Dedifferentiated amniotic fluid mesenchymal stem cell (primary cell): Measurements from ENCODE around the gene NEU2.
"Not testable (repeated sequence)": the region's sequence is repeated elsewhere in the genome, so short reads cannot be mapped to it uniquely, and the experiment has no call there.

Experiments used
- DNase-seq: peaks from one replicate; pipeline ENCODE4 v3.0.0-alpha.2; 2016; ENCODE audit errors: extremely low spot score

The NEU2 gene

DNA sequence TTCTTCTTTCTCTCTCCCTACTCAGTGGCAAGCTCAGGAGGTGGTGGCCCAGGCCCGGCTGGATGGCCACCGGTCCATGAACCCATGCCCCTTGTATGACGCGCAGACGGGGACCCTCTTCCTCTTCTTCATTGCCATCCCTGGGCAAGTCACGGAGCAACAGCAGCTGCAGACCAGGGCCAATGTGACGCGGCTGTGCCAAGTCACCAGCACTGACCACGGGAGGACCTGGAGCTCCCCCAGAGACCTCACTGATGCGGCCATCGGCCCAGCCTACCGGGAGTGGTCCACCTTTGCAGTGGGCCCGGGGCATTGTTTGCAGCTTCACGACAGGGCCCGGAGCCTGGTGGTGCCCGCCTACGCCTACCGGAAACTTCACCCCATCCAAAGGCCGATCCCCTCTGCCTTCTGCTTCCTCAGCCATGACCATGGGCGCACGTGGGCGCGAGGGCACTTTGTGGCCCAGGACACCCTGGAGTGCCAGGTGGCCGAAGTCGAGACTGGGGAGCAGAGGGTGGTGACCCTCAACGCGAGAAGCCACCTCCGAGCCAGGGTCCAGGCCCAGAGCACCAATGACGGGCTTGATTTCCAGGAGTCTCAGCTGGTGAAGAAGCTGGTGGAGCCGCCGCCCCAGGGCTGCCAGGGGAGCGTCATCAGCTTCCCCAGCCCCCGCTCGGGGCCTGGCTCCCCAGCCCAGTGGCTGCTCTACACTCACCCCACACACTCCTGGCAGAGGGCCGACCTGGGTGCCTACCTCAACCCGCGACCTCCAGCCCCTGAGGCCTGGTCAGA, 1.8 kb downstream of the NEU2 start:
- DNase-seq = no peak

DNA sequence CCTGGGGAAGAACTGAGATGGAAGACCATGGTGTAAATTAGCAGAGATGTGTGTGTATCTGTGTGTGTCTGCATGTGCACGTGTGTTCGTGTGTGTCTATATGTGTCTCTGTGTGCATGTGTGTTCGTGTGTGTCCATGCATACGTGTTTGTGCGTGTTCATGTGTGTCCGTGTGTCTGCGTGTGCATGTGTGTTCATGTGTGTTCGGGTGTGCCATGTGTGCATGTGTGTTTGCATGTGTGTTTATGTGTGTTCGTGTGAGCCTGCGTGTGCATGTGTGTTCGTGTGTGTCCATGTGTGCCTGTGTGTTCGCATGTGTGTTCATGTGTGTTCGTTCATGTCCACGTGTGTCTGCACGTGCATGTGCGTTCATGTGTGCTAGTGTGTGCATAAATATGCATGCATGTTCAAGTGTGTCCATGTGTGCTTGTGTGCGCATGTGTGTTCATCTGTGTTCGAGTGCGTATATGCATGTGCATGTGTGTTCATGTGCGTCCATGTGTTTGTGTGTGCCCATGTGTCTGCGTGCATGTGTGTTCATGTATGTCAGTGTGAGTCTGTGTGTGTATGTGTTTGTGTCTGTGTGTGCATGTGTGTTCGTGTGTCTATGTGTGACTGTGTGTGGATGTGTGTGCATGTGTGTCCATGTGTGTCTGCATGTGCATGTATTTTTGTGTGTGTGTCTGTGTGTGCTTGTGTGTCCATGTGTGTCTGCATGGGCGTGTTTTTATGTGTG, 3.1 kb downstream of the NEU2 start:
- no peak for DNase-seq

DNA sequence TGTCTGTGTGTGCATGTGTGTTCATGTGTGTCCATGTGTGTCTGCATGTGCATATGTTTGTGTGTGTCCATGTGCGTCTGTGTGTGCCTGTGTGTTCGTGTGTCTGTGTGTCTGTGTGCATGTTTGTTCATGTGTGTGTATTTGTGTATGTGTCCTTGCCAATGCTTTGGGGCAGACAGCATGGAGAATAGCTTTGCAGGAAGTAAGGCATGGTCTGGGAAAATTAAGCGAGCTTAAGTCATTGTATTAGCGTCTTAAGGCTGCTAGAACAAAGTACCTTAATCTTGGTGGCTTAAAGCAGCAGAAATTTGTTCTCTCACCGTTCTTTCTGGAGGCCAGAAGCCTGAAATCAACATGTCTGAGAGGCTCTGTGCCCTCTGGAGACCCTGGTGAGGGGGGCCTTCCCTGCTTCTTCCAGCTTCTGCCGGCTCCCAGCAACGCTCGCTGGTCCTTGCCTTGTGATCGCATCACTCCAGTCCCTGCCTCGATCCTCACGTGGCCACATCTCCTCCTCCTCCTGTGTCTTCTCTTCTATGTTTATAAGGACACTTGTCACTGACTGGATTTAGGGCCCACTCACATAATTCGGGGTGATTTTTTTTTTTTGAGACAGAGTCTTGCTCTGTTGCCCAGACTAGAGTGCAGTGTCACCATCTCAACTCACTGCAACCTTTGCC, 3.8 kb downstream of the NEU2 start:
- no peak for DNase-seq

DNA sequence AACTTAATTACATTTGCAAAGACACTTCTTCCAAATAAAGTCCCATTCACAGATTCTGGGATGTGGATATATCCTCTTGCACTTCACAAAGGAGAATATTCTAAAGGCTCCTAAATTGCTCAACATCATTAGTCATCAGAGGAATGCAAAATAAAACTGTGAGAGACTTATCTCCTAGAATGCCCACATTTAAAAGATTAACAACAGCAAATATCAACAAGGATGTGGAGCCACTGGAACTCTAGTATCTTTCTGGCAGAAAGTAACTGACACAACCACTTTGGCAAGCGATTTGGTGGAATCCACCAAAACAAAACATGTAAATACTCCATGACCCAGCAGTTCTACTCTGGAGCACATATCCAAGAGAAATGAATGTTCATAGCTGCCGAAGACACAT, 4.6 kb downstream of the NEU2 start:
- no peak for DNase-seq

DNA sequence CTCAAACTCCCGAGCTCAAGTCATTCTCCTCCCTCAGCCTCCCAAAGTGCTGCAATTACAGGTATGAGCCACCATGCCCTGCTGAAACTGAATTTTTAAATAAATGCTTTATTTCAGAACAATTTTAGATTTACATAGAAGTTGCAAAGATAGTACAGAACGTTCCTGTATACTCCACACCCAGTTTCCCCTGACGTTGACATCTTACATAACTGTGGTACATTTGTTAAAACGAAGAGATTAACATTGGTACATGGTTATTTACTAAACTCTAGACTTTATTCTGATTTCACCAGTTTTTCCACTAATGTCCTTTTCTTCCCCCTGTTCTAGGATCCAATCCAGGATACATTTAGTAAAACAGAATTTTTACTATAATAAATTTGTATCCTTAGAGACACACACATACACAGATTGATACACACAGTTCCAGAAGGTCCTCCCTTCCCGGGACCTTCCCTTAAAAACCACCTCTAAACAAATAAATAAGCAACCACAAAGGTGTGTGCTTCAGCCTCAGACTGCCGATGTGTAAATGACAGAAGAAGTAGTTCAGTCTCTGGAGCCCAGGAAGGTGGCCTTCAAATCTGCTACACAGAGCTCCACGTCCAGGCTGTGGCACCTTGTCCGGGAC, 6.9 kb downstream of the NEU2 start:
- no peak for DNase-seq

DNA sequence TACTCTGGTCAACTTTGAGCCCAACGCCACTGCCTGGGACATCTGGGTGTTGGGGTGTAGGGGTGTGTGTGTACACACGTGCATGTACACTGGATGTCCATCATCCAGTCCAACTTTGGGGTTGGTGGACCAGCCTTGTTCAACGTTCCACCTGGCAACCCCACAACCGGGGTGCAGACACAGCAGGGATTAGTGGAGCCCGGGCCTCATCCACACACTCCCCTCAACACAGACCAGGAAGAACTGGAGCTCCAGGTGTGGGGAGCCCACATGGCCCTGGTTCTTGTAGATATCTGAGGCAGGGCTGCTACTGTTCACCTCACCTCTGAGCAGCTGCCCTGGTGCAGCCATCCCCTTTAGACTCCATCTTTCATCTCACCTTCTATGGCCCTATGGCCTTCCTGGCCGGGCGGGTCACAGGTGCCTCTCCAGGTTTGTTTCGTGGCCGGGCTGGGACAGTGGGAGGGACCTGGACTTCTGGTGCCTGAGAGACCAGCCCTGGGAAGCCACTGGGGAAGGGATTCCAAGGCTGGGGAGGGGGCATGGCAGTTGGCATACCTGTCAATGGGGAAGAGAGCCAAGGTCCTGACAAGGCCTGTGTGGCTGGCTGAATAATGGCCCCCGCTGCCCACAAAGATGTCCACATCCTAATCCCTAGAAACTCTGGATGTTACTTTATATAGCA, 7.5 kb downstream of the NEU2 start:
- DNase-seq = no peak

DNA sequence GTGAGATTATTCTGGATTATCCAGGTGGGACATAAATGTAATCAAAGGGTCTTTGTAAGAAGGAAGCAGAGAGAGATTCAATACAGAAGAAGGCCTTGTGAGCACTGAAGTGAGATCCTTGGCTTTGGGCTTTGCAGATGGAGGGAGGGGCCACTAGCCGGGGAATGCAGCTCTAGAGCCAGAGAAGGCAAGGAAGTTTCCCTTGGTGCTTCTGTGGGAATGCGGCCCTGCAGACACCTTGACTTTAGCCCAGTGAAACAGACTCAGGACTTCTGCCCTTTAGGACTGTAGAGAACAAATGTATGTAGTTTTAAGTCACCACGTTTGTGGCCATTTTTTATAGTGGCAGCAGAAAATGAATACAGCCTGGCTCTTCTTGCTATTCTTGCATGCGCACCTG, 8.1 kb downstream of the NEU2 start:
- no peak for DNase-seq

DNA sequence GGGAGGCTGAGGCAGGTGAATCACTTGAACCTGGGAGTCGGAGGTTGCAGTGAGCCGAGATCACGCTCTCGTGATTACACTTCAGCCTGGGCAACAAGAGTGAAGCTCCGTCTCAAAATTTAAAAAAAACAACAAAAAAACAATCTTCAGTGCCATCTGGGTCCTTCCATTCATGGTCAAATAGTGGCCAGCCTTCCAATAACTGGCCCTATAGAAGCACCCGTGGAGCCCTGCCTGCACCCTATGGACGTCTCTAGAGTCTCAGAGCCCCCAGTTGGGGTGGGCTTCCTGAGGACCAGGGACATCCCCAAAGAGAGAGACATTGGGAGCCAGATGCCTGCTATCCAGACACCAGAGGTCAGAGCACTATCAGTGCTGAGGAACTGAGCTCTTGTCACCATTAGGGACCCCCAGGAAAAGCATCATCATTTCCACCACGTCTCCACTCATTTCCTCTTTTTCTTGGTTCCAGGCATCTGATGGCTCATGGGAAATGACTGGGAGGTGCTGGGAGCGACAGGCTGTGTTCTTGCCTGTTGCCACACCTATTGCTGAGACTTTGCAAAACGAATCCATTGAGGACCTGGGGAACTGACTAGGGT, 9.4 kb downstream of the NEU2 start:
- DNase-seq = no peak

DNA sequence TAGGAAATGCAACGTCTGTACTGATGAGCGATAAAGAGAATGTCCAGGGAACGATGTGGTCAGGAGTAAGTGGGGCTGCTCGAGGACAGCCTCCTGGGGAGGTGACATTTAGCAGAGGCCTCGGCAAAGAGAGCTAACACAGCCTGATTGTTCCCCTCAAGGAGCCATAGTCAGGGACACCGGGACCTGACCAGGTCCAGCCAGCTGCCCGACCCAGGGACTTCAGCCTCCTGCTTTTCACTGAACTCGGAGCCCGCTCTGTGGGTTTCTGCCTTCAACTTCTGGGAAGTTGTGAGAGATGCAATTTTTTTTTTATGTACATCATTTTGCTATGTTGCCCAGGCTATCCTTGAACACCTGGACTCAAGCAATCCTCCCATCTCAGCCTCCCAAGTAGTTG, 10.1 kb downstream of the NEU2 start:
- DNase-seq = no peak

DNA sequence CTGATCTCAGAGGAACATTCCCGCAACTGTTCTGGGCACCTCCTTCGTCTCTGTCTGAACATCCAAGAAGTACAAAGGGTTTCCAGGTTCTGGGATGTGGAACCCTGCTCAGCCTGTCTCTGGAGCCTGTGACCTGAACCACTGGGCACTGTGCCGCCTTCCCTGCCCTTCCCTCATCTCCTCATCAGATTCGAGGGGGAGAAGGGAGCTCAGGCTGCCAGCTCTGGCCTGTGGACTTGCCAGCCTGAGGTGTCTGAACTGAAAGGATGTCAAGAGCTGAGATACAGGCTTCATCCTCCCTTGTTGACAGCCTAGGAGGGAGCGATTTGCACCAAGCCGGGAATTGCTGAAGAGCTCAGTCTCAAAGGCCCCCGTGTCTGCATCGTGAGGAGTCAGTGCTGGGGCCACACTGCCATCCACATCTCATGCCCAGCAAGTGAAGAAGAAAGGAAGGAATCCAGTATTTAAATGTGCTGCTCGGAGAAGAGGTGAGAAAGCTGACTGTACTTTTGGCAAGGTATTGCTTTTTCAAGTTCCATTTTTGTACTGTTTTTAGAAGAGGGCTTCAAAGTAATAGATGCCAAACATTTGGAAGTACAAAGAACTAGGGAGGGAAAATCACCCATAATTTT, 12.6 kb downstream of the NEU2 start:
- no peak for DNase-seq

DNA sequence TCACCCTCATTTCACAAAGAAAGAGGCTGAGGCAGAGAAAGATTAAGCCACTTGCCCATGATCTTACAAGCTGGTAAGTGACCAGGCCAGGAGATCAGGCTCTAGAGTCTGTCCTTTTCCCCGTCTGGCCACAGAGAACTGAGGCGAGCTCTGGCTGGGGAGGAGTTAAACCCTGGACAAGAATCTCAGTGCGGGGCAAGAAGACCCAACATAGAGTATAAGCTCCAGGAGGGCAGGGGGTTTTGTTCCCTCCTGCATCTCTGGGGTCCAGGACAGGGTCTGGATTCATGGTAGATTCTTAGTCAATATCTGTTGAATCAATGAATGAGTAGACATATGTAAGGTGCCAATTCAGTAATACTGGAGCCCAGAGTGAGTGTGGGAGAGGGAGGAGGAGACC, 14.7 kb downstream of the NEU2 start:
- no peak for DNase-seq

DNA sequence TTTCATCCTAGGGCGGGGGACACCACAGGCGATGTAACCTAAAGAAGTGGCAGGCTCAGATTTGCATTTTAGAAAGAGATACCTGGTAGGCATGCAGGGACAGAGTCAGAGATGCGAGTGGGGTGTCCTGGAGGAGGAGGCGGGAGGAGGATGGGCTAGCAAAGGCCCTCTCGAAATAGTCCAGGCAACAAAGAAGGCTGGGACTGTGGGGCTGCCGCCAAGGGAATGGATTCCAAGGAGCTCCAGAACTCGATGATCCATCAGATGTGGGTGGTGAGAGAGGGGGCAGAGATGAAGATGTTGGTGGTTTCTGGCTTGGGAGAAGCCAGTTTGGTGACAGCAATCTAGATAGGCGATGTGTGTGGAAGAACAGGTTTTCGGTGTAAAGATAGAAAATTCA, 15.2 kb downstream of the NEU2 start:
- no peak for DNase-seq

DNA sequence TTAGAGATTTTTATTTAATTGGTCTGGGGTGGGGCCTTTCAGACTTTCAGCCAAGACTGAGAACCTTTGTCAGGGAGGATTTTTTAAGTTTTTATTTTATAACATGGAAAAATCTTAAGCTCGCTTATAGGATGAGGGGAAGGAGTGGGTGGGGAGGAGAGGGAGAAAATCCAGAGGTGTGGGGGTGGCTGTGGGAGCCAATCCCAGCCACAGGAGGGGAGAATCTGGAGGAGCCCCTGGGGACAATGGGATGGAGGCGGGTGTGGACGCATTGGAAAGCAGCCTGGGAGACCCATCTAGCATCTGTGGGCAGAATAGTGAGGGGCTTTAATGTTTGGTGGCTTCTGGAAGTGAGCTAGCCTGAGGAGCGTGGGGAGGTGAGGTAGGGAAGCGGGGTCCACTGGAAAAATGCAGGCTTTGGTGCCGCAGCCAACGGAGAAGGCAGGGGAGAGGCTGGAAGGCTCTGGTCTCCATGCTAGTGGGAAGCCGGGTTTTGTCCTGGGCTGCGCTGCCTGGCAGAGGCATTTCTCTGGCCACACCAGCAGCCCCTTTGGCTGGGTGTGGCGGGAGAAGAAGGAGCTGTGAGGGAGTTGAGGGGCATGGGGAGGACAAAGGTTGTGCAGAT, 16.2 kb downstream of the NEU2 start:
- no peak for DNase-seq

DNA sequence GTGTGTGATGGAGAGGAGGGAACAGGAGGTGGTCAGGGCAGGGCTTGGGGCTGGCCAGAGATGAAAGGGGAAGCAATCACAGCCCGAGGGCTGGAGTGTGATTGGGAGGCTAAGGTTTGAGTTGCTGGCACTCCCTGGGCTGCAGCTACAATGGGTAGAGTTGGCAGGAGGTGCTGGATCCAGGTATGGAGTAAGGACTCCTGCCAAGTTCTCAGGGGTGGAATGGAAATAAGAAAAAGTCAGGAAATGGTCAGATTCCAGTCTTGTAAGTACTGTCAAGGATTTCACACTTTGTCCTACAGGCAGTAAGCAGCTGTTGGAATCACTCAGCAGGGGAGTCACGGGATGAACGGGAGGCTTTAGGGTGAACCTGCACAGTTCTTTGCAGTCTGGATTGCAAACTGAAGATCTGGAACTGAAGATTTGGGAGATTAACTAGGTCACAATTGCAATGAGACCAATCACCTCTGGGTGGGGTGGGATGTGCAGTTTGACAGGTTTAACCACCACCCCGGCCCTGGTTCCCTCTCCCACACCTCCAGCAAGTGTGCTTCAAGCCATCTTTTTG, 16.8 kb downstream of the NEU2 start:
- no peak for DNase-seq

DNA sequence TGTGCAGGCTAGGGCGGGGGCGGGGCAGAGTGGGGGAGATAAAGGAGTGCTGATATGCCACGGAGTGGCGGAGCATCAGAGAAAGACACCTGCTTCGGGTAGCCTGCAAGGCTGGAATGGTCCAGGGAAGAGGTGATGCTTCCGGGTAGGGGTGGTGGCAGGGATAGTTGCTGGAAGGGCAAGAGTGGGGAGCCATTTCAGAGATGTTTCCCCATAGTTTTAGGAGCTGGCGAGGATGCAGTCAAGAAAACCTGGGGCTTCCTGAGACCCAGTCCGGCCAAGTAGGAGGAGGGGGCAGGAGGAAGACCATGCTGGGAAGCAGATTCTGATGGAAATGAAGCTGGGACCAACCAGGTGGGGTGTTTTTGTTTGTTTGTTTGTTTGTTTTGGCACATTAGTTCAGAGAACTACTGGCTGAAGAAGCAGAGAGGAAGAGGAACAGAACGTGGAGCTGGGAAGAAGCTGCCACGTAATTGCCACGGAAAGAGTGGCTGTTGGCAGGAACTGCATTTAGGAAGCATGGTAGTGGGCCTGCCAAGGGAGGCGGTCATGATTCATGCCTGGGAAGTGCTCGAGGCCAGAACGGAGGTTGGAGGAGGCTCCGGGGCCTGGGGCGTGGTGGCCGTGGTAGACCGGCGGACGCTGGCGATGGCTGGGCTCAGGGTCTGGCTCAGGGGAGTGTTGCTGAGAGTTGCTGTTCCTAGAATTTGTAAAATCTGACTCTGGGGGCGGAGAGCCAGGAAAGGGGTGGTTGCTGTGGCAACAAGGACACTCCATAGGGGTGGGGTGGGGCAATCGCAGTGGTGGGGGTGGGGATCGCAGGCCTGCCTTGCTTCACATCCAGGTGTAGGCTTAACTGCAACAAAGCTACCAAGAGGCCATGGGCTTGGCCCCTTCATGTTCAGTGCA, 19.0 kb downstream of the NEU2 start:
- DNase-seq = no peak

DNA sequence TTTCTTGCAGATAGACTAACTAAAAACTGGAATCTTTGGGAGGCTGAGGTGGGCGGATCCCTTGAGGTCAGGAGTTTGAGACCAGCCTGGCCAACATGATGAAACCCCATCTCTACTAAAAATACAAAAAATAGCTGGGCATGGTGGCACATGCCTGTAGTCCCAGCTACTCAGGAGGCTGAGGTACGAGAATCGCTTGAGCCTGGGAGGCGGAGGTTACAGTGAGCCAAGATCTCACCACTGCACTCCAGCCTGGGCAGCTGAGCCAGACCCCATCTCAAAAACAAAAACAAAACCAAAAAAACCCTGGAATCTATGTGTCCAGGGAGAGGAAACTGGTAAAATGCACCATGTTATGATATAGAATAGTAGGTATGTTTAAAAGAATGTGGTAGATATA, 20.0 kb downstream of the NEU2 start:
- not testable (repeated sequence) for DNase-seq

DNA sequence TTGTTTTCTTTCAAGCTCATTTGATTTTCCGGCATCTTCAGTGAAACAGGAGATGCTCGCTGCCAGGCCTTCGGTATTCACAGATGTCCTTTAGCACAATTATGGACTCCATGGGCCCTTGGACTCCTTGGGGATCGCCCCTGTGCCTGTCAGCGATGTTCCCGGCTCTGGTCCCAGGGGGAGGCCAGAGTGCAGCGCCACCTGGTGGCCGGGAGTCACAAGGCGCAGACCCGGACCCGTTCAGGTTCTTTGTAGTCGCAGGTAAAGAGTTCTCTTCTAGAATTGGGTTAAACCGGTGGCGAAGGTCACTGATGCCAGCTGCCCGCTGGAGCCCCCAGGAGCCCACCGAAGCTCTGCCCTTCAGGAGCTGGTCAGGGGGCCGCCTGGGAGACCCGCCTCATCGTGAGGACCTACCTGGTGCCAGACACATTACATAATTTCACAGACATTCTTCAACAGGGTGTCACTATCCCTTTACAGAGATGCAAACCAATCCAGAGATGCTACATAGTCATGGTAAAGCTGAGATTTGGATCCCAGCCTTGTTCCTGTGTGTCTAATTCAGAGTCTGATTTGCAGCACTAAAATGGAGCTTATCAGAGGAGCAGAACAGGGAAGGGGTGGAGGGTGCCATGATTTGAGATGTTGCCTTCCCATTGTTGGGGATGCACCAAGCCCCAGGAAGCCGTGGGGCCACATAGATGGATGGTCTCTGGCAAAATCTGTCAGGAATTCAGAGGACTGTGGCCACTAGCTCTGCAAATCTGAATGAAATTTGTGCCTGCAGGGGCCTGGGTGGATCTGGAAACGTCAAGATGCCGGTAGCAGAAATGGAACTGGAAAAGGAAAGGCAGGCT, 21.7 kb downstream of the NEU2 start:
- DNase-seq = no peak

DNA sequence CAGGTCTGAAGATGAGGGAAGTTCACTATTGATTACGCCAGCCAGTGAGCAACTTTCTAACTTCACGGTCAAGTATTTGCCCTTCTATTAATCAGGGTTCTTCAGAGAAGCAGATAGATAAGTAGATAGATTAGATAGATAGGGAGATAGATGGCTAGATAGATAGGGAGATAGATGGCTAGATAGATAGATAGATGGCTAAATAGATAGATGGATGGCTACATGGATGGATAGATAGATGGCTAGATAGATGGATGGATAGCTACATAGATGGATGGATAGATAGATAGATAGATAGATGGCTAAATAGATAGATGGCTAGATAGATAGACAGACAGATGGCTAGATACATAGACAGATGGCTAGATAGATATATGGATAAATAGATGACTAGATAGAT, 22.9 kb downstream of the NEU2 start:
- DNase-seq = no peak
